ENCODE measurements around the gene VPS39. TPM values are rescaled to one million over a fixed set of nuclear protein-coding genes. Genes with fewer than 3 reads are reported as not detected.

VPS39 gene
- total and polyA plus RNA-seq, 2 of the 8 experiments (the other 6 are each of a cell fraction or from before 2014, with no cell fraction given) = 34.4 to 36.6 TPM

- TF ChIP-seq CHD7 (IDR thresholded peaks at IDR 0.05; ENCODE audit: insufficient replicate concordance, low read length) (no peak), KDM1A (IDR thresholded peaks at IDR 0.05; ENCODE audit: borderline replicate concordance, low read length) (no peak), KDM4A (IDR thresholded peaks at IDR 0.05; ENCODE audit: low read depth, low read length, severe bottlenecking) (no peak)
Measured at GRCh38 chr15:42120285-42120684, 87.8 kb downstream of the VPS39 start (continued).
